Left ventricle myocardium superior (tissue), 1 donor: ENCODE measurements around the gene CTSE. TPM values are rescaled to one million over a fixed set of nuclear protein-coding genes. Genes with fewer than 3 reads are reported as not detected.
A peak's percentile ranks its signal among the peaks of the same experiment; 100 is the strongest.

Source experiments
- ATAC-seq: fragments of 200-7000 bp; cut with Tn5 transposase; one replicate; pipeline ENCODE4 v1.9.1; 2020; ENCODE audit warnings: mild to moderate bottlenecking, moderate library complexity
- DNase-seq: peaks from one replicate; pipeline ENCODE4 v3.0.0-alpha.2; 2020
- intact Hi-C: fragments of 100-400 bp; cut with micrococcal nuclease; formaldehyde crosslinking; loops from one replicate; pipeline ENCODE4 v1.11.0; 2022
- total RNA-seq: library from RNA; stranded (reverse); fragmentation: NEBNext Ultra II Directional; extraction: Animal tissue kit (Norgen Biotek cat#: 25700); gene quantifications from one replicate; pipeline ENCODE4 v1.2.1, GENCODE V29; 2021
- donor health status: DM: no; HTN: yes; CAD: no; lungs with severe emphysema.

The CTSE gene
- total RNA-seq, 1 donor from 2014 or later = 0.15 TPM

DNA sequence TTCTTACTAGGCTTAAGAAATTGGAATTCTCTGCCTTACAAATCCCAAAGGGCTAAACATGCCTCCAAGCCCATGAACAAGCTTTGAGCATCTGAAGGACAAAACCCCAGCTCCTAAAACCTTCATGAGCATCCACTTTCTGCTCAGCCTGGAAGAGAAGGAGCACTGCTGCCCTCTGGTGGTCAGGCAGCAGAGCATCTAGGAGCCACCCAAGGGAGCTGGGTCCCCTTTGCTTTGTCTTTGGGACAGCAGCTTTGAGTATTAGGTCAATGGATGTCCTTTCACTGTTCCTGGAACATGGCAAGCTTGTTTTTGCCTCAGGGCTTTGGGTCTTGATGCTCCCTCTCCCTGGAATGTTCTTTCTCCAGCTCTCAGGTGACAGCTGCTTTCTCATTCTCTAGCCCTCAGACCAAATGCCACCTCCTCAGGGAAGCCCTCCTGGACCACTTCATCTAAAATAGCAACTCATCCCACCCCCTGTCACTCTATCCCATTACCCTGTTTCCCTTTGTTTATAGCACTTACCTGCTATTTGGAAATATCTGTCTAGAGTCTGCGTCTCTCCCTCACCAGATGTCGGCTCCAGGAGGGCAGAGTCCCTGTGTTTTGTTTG is 46.2 kb downstream of the CTSE start:
- DNase-seq (peak; percentile 72), ATAC-seq (peak; percentile 84)
- intact Hi-C loops = loop anchor here (10.0 kb wide), 1 partner anchor 183 kb away; no protein-coding TSS in a partner anchor

DNA sequence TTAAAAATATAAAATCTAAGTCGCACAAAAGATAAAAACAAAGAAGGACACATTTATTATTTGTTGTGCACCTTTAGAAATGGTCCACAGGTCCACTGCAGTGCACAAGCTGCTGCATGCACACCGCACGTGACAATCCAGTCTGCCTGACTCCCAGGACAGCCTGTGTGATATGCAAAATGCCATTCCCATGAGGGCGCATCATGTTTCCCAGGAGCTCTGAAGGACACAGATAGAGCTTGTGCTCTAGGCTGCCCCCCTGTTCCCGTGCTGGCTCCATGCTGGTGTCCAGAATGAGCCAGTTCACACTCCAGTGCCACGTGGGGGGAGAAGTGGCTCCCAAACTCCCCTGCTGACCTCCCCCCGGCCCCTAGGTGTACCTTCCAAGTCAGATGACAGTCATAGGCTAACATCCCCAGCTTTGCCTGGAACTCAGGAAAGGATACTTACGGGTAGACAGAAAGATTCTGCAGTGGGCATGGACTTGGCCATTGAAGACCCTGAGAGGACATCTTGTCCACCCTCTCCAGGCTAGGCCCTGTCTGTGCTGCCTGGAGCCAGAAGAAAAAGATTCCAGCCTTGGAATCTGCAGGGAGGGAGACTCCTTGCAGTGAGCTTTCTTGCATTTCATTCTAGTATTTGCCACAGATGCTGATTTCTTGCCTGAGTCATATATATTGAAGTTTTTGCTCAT is 46.8 kb downstream of the CTSE start:
- intact Hi-C loops = loop anchor here (1.0 to 10.0 kb wide), 2 partner anchors 58 to 182 kb away; no protein-coding TSS in a partner anchor
- peak; percentile 84 for DNase-seq
- peak; percentile 93 for ATAC-seq

GRCh38 chr1:205976036-205976435 is 47.7 kb downstream of the CTSE start:
- intact Hi-C loops = loop anchor here (1.0 to 10.0 kb wide), 2 partner anchors 57 to 181 kb away; no protein-coding TSS in a partner anchor
- DNase-seq (no peak), ATAC-seq (no peak)

DNA sequence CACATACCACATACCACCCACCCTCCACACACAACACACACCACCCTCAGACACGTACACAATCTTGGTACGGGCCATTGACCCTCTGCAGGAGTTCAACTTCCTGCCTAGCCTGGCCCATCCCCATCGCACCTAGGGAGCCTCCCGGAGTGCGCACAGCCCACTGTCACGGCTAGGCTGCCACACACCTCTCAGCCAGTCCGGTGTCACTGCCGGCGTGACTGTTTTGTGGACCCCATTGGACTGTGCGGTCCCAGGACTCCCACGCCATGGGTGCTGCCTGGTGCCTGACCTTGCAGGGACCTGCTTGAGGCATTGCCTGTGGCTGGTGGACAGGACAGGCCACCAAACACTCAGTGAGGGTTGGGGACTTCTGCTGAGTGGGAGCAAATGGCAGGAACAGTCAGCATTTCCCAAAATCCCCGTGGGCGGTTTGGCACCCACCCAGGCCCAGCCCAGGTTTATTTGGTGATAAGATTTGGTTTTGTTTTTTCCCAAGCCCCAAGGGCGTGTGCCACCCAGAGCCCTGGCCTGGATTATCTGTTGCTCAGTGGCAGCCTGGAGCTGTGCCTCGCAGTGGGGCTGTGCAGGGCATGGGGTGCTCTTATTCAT is 48.2 kb downstream of the CTSE start:
- no peak for DNase-seq
- intact Hi-C loops = loop anchor here (10.0 kb wide), 1 partner anchor 181 kb away; no protein-coding TSS in a partner anchor
- peak; percentile 5 for ATAC-seq

DNA sequence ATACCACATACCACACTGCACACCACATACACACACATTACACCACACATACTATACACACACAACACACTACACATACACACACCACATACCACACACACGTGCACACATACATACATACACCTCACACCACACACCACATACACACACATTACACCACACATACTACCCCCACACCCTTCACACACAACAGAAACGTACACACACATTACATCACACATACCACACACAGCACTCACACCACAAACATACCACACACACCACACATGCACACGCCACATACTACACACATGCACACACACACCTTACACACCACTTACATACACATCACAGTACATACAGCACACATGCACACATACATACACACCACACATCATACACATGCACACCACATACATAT is 49.0 kb downstream of the CTSE start:
- intact Hi-C loops = loop anchor here (10.0 kb wide), 1 partner anchor 180 kb away; no protein-coding TSS in a partner anchor
- no peak for DNase-seq
- ATAC-seq = no peak

DNA sequence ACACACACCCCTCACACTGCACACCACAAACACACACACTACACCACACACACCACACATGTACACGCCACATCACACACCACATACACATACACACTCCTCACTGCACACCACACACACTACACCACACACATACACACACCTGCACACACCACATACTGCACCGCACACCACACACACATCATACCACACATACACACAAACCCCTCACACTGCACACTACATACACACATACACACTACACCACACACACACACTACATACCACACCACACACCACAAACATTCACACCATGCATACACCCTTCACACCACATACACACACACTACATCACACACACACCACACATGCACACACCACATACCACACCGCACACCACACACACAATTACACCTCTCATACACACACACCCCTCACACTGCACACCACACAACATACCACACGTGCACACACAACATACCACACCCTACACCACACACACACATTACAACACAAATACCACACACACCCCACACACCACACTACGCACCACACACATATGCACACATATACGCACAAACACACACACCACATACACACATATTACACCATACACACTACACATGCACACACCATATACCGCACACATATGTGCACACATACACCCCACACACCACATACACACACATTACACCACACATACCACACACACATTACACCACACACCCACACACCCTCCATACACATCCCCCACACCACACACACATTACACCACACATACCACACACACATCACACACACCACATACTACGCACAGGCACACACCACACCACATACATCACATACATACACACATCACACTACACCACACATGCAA is 50.1 kb downstream of the CTSE start:
- DNase-seq (no peak), ATAC-seq (no peak)
- intact Hi-C loops = loop anchor here (10.0 kb wide), 1 partner anchor 179 kb away; no protein-coding TSS in a partner anchor

- ATAC-seq = no peak
- intact Hi-C loops = loop anchor here (10.0 kb wide), 1 partner anchor 178 kb away; no protein-coding TSS in a partner anchor
- no peak for DNase-seq
Measured at GRCh38 chr1:205972491-205973168, 51.1 kb downstream of the CTSE start.

DNA sequence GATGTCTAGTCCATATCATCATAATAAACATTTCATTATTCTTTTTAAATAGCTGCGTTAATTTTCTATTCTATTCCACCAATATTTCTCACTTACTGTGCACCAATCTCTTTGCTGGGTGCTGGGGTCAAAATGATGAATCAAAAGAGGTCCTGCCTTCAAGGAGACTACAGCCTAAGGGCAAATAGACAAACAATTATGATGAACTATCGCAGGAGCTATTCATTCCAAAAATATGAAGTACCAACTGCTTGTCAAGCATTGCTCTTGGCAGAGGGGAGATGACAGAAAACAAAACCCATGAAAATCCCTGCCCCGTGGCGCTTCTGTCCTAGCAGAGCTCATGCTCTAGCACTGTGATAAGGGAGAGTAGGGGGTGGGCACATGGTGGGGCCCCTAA is 51.6 kb downstream of the CTSE start:
- intact Hi-C loops = loop anchor here (10.0 kb wide), 1 partner anchor 177 kb away; no protein-coding TSS in a partner anchor
- DNase-seq (no peak), ATAC-seq (no peak)

GRCh38 chr1:205971082-205971481 is 52.6 kb downstream of the CTSE start:
- ATAC-seq = peak; percentile 16

DNA sequence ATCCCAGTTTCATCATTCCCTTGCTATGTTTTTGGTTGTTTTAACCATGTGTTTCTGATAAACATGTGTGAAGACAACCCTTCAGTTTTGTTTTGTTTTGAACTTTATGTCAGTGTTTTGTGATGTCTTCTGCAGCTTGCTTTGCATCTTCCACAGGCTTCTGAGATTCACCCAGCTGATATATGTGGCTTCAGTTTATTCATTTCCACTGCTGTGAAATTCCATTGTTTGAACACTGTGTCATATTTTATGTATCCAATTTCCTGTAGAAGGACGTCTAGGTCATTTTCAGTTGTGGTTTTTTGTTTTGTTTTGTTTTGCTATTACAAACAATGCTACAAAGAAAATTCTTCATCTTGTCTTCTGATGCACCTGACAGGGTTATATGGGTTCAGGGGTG is 53.2 kb downstream of the CTSE start:
- ATAC-seq (no peak), DNase-seq (no peak)
- intact Hi-C loops = loop anchor here (10.0 kb wide), 1 partner anchor 176 kb away; no protein-coding TSS in a partner anchor

More at GRCh38 chr1:205971082-205971481, 52.6 kb downstream of the CTSE start:
- intact Hi-C loops = loop anchor here (10.0 kb wide), 1 partner anchor 176 kb away; no protein-coding TSS in a partner anchor
- DNase-seq = no peak

GRCh38 chr1:205969229-205969628 is 54.5 kb downstream of the CTSE start:
- ATAC-seq = no peak
- DNase-seq = no peak
- intact Hi-C loops = no loop called here

DNA sequence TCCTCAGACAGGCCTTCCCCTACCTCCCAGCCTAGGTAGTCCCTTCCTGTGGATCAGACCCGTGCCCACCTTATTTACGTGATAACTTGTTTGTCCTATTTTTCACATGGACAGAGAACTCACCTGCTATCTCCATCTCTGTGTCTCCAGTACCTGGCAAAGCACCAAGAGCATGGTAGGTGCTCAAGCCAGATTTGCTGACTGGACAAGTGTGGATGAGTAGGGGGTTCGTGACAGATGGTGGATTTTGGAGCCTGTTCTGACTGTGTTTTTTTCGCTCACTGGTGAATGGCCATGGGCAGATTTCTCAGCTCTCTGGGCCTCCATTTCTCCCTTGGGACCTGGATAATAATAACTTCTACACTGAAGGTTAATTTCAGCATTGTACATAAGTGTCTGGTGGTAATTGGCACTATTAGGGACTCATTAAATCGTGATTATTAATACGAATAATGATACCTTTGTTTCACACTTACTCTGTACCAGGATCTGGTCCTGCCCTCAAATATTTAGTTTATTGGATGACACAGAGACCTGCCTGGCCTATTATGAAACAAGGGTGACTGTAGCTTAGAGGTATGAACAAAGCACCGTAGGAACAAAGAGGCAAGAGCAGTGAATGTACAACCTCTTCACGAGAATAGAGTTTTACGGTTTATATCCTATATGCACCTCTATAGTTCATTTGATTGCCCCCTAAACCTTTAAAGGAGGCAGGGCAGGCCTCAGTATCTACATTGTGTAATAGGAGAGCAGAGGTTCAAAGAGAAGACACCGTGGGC is 56.0 kb downstream of the CTSE start:
- intact Hi-C loops = no loop called here
- no peak for ATAC-seq
- DNase-seq = no peak

GRCh38 chr1:205965036-205965884 is 58.4 kb downstream of the CTSE start:
- ATAC-seq = no peak
- intact Hi-C loops = no loop called here
- DNase-seq = no peak

DNA sequence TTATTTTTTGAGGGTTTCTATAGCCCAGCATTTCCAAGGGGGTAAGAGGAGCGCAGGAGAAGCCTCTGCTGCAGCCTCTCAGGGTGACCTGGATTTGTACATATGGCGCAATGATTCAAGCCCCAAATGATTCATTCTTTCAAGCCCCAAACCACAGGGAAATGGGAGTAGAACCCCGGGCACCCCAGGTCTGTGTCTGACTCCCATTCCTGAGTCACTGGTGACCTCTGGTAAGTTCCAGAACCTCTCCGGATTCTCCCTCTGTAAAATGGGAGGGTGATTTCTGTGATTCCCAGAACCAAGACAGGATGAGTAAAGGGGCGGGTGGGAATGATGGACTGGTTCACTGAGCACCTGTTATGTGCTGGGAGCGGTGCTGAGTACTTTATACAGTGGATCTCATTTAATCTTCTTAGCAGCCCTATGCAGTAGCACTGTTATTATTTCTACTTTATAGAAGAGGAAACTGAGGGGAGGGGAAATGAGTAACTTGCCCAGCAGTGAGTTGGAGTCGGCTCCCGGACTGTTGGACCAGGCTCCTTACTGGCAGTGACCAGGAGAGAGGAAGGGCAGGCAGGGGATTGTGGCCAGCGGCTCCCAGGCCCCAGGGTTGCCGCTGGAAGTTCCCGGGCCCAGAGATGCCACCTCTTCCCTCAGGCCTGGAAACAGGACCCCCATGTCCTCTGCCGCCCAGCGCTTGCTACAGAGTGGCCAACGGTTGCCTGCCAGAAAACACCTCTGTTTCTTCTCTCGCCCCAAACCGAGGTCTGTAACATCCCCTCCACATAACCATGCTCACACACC is 60.1 kb downstream of the CTSE start:
- no peak for ATAC-seq
- no peak for DNase-seq
- intact Hi-C loops = no loop called here

- DNase-seq (no peak), ATAC-seq (peak; percentile 10)
- intact Hi-C loops = no loop called here
Measured at GRCh38 chr1:205962821-205963221, 60.9 kb downstream of the CTSE start.
